ENCODE results near the gene GHSR.
"Not testable (repeated sequence)": the region's sequence is repeated elsewhere in the genome, so short reads cannot be mapped to it uniquely, and the experiment has no call there.

The GHSR gene, protein sequence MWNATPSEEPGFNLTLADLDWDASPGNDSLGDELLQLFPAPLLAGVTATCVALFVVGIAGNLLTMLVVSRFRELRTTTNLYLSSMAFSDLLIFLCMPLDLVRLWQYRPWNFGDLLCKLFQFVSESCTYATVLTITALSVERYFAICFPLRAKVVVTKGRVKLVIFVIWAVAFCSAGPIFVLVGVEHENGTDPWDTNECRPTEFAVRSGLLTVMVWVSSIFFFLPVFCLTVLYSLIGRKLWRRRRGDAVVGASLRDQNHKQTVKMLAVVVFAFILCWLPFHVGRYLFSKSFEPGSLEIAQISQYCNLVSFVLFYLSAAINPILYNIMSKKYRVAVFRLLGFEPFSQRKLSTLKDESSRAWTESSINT

DNA sequence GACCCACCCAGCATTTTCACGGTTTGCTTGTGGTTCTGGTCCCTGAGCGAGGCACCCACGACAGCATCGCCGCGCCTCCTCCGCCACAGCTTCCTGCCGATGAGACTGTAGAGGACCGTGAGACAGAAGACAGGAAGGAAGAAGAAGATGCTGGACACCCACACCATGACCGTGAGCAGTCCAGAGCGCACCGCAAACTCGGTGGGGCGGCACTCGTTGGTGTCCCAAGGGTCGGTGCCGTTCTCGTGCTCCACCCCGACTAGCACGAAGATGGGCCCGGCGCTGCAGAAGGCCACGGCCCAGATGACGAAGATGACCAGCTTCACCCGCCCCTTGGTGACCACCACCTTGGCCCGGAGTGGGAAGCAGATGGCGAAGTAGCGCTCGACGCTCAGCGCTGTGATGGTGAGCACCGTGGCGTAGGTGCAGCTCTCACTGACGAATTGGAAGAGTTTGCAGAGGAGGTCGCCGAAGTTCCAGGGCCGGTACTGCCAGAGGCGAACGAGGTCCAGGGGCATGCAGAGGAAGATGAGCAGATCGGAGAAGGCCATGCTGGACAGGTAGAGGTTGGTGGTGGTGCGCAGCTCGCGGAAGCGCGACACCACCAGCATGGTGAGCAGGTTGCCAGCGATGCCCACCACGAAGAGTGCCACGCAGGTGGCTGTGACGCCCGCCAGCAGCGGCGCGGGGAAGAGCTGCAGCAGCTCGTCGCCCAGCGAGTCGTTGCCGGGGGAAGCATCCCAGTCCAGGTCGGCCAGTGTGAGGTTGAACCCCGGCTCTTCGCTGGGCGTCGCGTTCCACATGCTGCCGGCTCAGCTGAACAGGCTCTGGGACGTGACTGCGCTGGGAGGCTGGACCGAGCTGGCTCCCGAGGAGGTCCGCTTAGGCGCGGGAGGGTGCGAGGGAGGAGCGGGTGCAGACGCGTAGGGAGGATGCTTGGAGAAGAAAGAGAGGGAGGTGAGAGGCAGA, at the start of gene GHSR:
GHSR (minus strand) TSS at position 846 of the 969 bp plus-strand sequence; CDS start at position 803, 43 bp downstream.
- TF ChIP-seq, protein P1, sequence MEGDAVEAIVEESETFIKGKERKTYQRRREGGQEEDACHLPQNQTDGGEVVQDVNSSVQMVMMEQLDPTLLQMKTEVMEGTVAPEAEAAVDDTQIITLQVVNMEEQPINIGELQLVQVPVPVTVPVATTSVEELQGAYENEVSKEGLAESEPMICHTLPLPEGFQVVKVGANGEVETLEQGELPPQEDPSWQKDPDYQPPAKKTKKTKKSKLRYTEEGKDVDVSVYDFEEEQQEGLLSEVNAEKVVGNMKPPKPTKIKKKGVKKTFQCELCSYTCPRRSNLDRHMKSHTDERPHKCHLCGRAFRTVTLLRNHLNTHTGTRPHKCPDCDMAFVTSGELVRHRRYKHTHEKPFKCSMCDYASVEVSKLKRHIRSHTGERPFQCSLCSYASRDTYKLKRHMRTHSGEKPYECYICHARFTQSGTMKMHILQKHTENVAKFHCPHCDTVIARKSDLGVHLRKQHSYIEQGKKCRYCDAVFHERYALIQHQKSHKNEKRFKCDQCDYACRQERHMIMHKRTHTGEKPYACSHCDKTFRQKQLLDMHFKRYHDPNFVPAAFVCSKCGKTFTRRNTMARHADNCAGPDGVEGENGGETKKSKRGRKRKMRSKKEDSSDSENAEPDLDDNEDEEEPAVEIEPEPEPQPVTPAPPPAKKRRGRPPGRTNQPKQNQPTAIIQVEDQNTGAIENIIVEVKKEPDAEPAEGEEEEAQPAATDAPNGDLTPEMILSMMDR (IDR thresholded peaks at IDR 0.05; ENCODE audit: low read depth, low read length, missing control alignments), result no peak
- H3K27ac ChIP-seq, result no peak within 1 kb of the TSS
- no peak within 1 kb of the TSS for H3K4me3 ChIP-seq (ENCODE audit: low read depth, low read length)
- H3K27me3 ChIP-seq (replicated peaks), result peaks cover 43% of the 10 kb centered on the region
- no peak for DNase-seq
- in situ Hi-C loops (cut with HindIII; ENCODE audit: low pct_ligation_motif_present, low sequenced_read_pairs), result no loop called here
- no peaks in the 10 kb centered on the region for H3K36me3 ChIP-seq (replicated peaks)

DNA sequence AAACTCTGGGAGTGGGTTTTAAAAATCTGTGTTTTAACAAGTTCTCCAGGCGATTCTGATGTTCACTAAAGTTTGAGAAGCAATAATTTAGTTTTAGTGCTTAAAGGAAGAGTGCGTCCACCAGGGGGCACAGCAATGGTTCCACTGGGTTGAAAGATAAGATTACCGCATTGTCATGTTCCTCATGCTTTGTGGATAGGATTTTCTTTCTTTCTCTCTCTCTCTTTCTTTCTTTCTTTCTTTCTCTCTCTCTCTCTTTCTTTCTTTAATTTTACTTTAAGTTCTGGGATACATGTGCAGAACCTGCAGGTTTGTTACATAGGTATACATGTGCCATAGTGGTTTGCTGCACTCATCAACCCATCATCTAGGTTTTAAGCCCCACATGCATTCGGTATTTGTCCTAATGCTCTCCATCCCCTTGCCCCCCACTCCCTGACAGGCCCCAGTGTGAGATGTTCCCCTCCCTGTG, 42.0 kb upstream of the GHSR start:
- H3K4me3 ChIP-seq (ENCODE audit: low read depth, low read length); H3K27ac ChIP-seq; H3K27me3 ChIP-seq (replicated peaks); in situ Hi-C loops (cut with HindIII; ENCODE audit: low pct_ligation_motif_present, low sequenced_read_pairs); H3K36me3 ChIP-seq (replicated peaks): not testable (repeated sequence)
- TF ChIP-seq, protein P1 (IDR thresholded peaks at IDR 0.05; ENCODE audit: low read depth, low read length, missing control alignments), result peak; percentile 80
- peak; percentile 76 for DNase-seq

DNA sequence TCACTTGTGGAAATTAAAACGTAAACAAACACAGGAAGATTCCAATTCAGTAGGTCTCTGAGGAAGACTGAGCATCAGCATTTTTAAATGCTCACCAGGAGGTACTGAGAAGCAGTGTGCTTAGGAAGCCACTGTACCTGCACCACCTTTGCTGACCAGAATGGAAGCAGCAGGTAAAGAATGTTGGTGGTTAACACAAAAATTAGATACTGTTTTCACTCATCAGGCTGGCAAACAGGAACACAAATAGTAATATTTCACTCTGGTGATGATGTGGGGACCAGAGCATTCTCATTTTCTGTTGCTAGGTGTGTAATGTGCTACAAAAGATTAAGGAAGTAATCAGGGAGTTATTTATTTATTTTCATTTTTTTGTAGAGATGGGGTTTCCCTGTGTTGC, 29.9 kb upstream of the GHSR start:
- no peak overlapping the region for H3K27ac ChIP-seq
- H3K4me3 ChIP-seq (ENCODE audit: low read depth, low read length), result no peak overlapping the region
- in situ Hi-C loops (cut with HindIII; ENCODE audit: low pct_ligation_motif_present, low sequenced_read_pairs), result no loop called here
- H3K36me3 ChIP-seq (replicated peaks), result no peaks in the 10 kb centered on the region
- no peaks in the 10 kb centered on the region for H3K27me3 ChIP-seq (replicated peaks)
- DNase-seq, result no peak
- TF ChIP-seq, protein P1 (IDR thresholded peaks at IDR 0.05; ENCODE audit: low read depth, low read length, missing control alignments), result no peak

DNA sequence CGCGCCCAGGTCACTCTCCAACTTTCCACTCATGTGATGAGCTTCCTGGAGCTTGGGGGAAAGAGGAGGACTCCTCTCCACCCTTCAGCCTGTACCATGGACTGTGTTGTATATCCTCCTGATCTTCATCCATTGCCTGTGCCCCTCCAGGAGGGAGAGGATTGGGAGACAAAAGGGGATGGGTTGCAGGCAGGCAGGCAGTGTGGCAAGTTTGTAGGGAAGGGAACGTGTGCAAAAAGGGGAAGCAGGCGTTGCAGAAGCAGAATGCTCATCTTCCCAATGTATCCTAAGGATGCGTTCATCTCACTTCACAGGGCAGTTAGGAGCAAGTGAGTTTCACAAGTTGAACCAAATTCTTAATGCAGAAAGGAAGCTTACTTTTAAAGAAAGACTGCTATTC, 28.1 kb upstream of the GHSR start:
- no peak overlapping the region for H3K4me3 ChIP-seq (ENCODE audit: low read depth, low read length)
- no peaks in the 10 kb centered on the region for H3K36me3 ChIP-seq (replicated peaks)
- no peak overlapping the region for H3K27ac ChIP-seq
- TF ChIP-seq, protein P1 (IDR thresholded peaks at IDR 0.05; ENCODE audit: low read depth, low read length, missing control alignments), result no peak
- DNase-seq, result no peak
- H3K27me3 ChIP-seq (replicated peaks), result no peaks in the 10 kb centered on the region
- in situ Hi-C loops (cut with HindIII; ENCODE audit: low pct_ligation_motif_present, low sequenced_read_pairs), result no loop called here

DNA sequence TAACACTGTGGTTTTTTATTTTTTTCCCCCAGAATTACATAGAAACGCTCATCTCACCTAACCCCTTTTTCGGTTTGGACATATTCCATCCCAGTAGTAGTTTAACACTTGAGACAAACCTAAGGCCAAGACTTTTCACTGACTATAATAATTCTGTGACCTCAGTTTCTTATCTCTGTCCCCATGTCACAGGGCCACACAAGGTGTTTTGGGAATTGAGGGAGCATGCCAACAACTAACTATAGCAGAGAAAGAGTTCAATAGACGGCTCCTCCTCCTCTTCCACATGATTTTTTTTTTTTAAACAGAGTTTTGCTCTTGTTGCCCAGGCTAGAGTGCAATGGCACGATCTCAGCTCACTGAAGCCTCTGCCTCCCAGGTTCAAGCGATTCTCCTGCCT, 27.4 kb upstream of the GHSR start:
- Histone ChIP-seq H3K27me3 (replicated peaks) (no peaks in the 10 kb centered on the region), H3K36me3 (replicated peaks) (no peaks in the 10 kb centered on the region), H3K4me3 (ENCODE audit: low read depth, low read length) (no peak overlapping the region), H3K27ac (no peak overlapping the region)
- no peak for DNase-seq
- in situ Hi-C loops (cut with HindIII; ENCODE audit: low pct_ligation_motif_present, low sequenced_read_pairs), result no loop called here
- TF ChIP-seq, protein P1 (IDR thresholded peaks at IDR 0.05; ENCODE audit: low read depth, low read length, missing control alignments), result no peak
